ENCODE results near the gene E2F2.

DNA sequence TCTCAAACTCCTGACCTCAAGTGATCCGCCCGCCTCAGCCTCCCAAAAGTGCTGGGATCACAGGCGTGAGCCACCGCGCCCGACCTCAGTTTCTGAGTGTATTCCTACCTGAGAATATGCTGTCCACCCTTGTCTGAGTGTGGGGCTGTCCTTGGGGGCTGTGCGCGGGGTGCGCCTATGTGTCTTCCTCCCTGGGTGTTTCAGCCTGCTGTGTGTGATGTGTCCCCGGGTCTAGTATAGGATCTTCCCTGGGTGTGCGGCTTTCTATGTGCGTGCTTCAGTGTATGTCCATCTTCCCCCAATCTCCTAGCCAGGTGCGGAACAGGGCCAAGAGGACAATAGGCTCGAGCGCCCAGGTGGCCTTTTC lies 36.6 kb upstream of the E2F2 start:
- TF ChIP-seq YY1 (IDR thresholded peaks at IDR 0.05; ENCODE audit: extremely low read depth, insufficient replicate concordance, low read depth, low read length), result no peak
- no peak for TF ChIP-seq CEBPB (IDR thresholded peaks at IDR 0.05; ENCODE audit: low read depth)

Measured in HCT116 (cell line).